Progenitor cell of endocrine pancreas (in vitro differentiated cells): ENCODE measurements around the gene ITPR3. TPM values are rescaled to one million over a fixed set of nuclear protein-coding genes. Genes with fewer than 3 reads are reported as not detected.

Experiments used
- DNase-seq: peaks from one replicate; pipeline ENCODE4 v3.0.0; 2021; ENCODE audit warnings: low spot score; ENCODE audit not compliant: unreplicated experiment
- H3K27ac Mint-ChIP-seq: 2 replicates; pipeline ENCODE4 v1.8.0; 2021; ENCODE audit warnings: mild to moderate bottlenecking, moderate library complexity, mixed read lengths
- H3K27me3 Mint-ChIP-seq: 2 replicates; pipeline ENCODE4 v1.8.0; 2021; ENCODE audit warnings: mixed read lengths
- H3K36me3 Mint-ChIP-seq: 2 replicates; pipeline ENCODE4 v1.8.0; 2022; ENCODE audit warnings: mixed read lengths; ENCODE audit not compliant: insufficient read depth
- H3K4me1 Mint-ChIP-seq: 2 replicates; pipeline ENCODE4 v1.8.0; 2021; ENCODE audit warnings: low read depth, mixed read lengths
- H3K4me3 Mint-ChIP-seq: 2 replicates; pipeline ENCODE4 v1.8.0; 2021; ENCODE audit warnings: low read depth, mild to moderate bottlenecking, moderate library complexity, mixed read lengths
- H3K9me3 Mint-ChIP-seq: 2 replicates; pipeline ENCODE4 v1.8.0; 2021; ENCODE audit warnings: low read depth, mixed read lengths
- total RNA-seq: library from RNA; stranded (reverse); gene quantifications from 2 replicates; pipeline ENCODE4 v1.2.1, GENCODE V29; 2021
- TF ChIP-seq, protein P1 (sequence below): fragments of 200-600 bp; sonication (generic); IDR thresholded peaks from one replicate; pipeline ENCODE4 v1.5.0; 2021; ENCODE audit warnings: antibody characterized with exemption, mild to moderate bottlenecking; ENCODE audit not compliant: unreplicated experiment

Gene ITPR3
- total RNA-seq, 1 donor from 2014 or later: 28.3 TPM

DNA sequence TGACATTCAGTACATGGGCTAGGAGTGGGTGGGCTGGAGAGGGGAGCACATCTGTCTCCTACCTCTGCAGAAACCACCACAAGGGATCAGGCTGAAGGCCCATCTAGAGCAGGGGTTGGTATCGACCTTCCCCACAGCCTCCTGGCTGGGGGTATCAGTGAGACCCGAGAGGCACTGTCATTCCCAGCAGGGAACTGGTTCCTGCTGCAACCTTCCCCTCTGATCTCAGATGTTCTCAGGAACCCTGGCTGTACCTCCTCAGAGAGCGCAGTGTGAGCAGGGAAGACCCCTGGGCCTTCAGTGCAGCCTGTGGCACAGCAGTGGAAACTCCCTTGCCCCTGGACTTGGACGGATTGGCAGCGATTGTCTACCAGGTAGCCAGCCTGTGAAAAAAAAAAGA, 117.8 kb downstream of the ITPR3 start:
- Mint-ChIP-seq H3K27ac (no peak overlapping the region), H3K9me3 (no peaks in the 10 kb centered on the region), H3K4me1 (peaks cover 3% of the 10 kb centered on the region), H3K36me3 (no peaks in the 10 kb centered on the region), H3K27me3 (peaks cover 11% of the 10 kb centered on the region), H3K4me3 (no peak overlapping the region)
- TF ChIP-seq, protein P1, sequence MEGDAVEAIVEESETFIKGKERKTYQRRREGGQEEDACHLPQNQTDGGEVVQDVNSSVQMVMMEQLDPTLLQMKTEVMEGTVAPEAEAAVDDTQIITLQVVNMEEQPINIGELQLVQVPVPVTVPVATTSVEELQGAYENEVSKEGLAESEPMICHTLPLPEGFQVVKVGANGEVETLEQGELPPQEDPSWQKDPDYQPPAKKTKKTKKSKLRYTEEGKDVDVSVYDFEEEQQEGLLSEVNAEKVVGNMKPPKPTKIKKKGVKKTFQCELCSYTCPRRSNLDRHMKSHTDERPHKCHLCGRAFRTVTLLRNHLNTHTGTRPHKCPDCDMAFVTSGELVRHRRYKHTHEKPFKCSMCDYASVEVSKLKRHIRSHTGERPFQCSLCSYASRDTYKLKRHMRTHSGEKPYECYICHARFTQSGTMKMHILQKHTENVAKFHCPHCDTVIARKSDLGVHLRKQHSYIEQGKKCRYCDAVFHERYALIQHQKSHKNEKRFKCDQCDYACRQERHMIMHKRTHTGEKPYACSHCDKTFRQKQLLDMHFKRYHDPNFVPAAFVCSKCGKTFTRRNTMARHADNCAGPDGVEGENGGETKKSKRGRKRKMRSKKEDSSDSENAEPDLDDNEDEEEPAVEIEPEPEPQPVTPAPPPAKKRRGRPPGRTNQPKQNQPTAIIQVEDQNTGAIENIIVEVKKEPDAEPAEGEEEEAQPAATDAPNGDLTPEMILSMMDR: no peak
- DNase-seq: no peak

- Mint-ChIP-seq H3K4me1 (peaks cover 7% of the 10 kb centered on the region), H3K27me3 (peaks cover 11% of the 10 kb centered on the region), H3K27ac (no peak overlapping the region)
These were observed 118.4 kb downstream of the ITPR3 start for GRCh38 chr6:33739571-33739970.

GRCh38 chr6:33740204-33740608, 119.1 kb downstream of the ITPR3 start:
- no peaks in the 10 kb centered on the region for H3K9me3 Mint-ChIP-seq
- H3K27me3 Mint-ChIP-seq: peaks cover 11% of the 10 kb centered on the region
- no peak overlapping the region for H3K4me3 Mint-ChIP-seq
- no peak for DNase-seq
- TF ChIP-seq, protein P1: no peak
- no peaks in the 10 kb centered on the region for H3K36me3 Mint-ChIP-seq
- no peak overlapping the region for H3K27ac Mint-ChIP-seq
- H3K4me1 Mint-ChIP-seq: peaks cover 7% of the 10 kb centered on the region

More at GRCh38 chr6:33739571-33739970, 118.4 kb downstream of the ITPR3 start:
- Mint-ChIP-seq H3K36me3 (no peaks in the 10 kb centered on the region), H3K4me3 (no peak overlapping the region), H3K9me3 (no peaks in the 10 kb centered on the region)
- no peak for DNase-seq
- TF ChIP-seq, protein P1: no peak

GRCh38 chr6:33740794-33741193, 119.7 kb downstream of the ITPR3 start:
- Mint-ChIP-seq H3K27ac (no peak overlapping the region), H3K4me1 (peaks cover 9% of the 10 kb centered on the region), H3K27me3 (peaks cover 11% of the 10 kb centered on the region), H3K9me3 (no peaks in the 10 kb centered on the region), H3K36me3 (no peaks in the 10 kb centered on the region), H3K4me3 (no peak overlapping the region)
- no peak for DNase-seq
- TF ChIP-seq, protein P1: no peak

- no peak overlapping the region for H3K4me3 Mint-ChIP-seq
- no peaks in the 10 kb centered on the region for H3K36me3 Mint-ChIP-seq
- DNase-seq: no peak
- H3K4me1 Mint-ChIP-seq: peaks cover 12% of the 10 kb centered on the region
- H3K9me3 Mint-ChIP-seq: no peaks in the 10 kb centered on the region
- peaks cover 11% of the 10 kb centered on the region for H3K27me3 Mint-ChIP-seq
- no peak overlapping the region for H3K27ac Mint-ChIP-seq
- TF ChIP-seq, protein P1: no peak
These were observed 121.0 kb downstream of the ITPR3 start for GRCh38 chr6:33742092-33742491.
